CD4-positive, alpha-beta T cell (primary cell): ENCODE measurements around the gene CLSTN2. TPM values are rescaled to one million over a fixed set of nuclear protein-coding genes. Genes with fewer than 3 reads are reported as not detected.

Experiments used
- ATAC-seq: fragments of 200-7000 bp; cut with Tn5 transposase; one replicate; pipeline ENCODE4 v1.10.0; 2022; ENCODE audit warnings: mild to moderate bottlenecking; ENCODE audit not compliant: poor library complexity
- CTCF ChIA-PET: fragments of 350-600 bp; sonication (Branson Sonifier 250); formaldehyde crosslinking; loops from one replicate; lab custom pipeline; 2021; ENCODE audit warnings: antibody characterized with exemption, inconsistent platforms; lab: Charles Lee
- POLR2A ChIA-PET: fragments of 350-600 bp; sonication (Branson Sonifier 250); formaldehyde crosslinking; loops from one replicate; lab custom pipeline; 2021; ENCODE audit warnings: antibody characterized with exemption, inconsistent platforms; lab: Charles Lee
- DNase-seq, 14 experiments: peaks; one replicate each; pipeline ENCODE4 v3.0.0-alpha.2; 2013 to 2020; ENCODE audit warnings: mixed read lengths in 2 of 14
- H3K27ac ChIP-seq, 2 donors: one replicate each; pipeline versions ENCODE4 v1.5.1 to v1.7.0; 2013; ENCODE audit warnings: low read length in 2 of 2, low read depth in 1 of 2, mild to moderate bottlenecking in 1 of 2
- H3K27me3 ChIP-seq, 2 experiments: 1 replicate in 1 of 2; 2 replicates in 1 of 2; pipeline versions ENCODE4 v1.6.1 to v1.7.0; 2013; ENCODE audit warnings: low read length in 2 of 2, control low read depth in 1 of 2, mild to moderate bottlenecking in 1 of 2, moderate library complexity in 1 of 2; ENCODE audit not compliant: insufficient read depth in 2 of 2, control insufficient read depth in 1 of 2
- H3K36me3 ChIP-seq: one replicate; pipeline ENCODE4 v1.6.1; 2013; ENCODE audit warnings: low read length, control low read depth; ENCODE audit not compliant: insufficient read depth
- H3K4me1 ChIP-seq: one replicate; pipeline ENCODE4 v1.6.1; 2013; ENCODE audit warnings: low read length, control low read depth; ENCODE audit not compliant: insufficient read depth
- H3K4me3 ChIP-seq: one replicate; pipeline ENCODE4 v1.5.1; 2013; ENCODE audit warnings: mild to moderate bottlenecking, low read length, moderate library complexity
- H3K9me3 ChIP-seq, 2 experiments: 1 replicate in 1 of 2; 2 replicates in 1 of 2; pipeline versions ENCODE4 v1.6.1 to v1.7.0; 2013; ENCODE audit warnings: low read length in 2 of 2, mild to moderate bottlenecking in 2 of 2, control low read depth in 1 of 2, moderate library complexity in 1 of 2; ENCODE audit not compliant: control insufficient read depth in 1 of 2, insufficient read depth in 1 of 2
- H3K27ac Mint-ChIP-seq: one replicate; pipeline ENCODE4 v1.8.0; 2020; ENCODE audit warnings: mixed read lengths
- H3K27me3 Mint-ChIP-seq: one replicate; pipeline ENCODE4 v1.8.0; 2021; ENCODE audit warnings: mixed read lengths
- H3K36me3 Mint-ChIP-seq: one replicate; pipeline ENCODE4 v1.8.0; 2021; ENCODE audit warnings: low read depth, mixed read lengths
- H3K4me1 Mint-ChIP-seq: one replicate; pipeline ENCODE4 v1.8.0; 2021; ENCODE audit warnings: low read depth, mixed read lengths
- H3K4me3 Mint-ChIP-seq: one replicate; pipeline ENCODE4 v1.8.0; 2020; ENCODE audit warnings: mild to moderate bottlenecking, mixed read lengths
- H3K9me3 Mint-ChIP-seq: one replicate; pipeline ENCODE4 v1.8.0; 2020; ENCODE audit warnings: mixed read lengths
- intact Hi-C, 2 experiments: fragments of 100-400 bp; cut with DNase I in 1 of 2; cut with micrococcal nuclease in 1 of 2; formaldehyde crosslinking; loops; one replicate each; pipeline versions ENCODE4 v1.15.1 to v1.9.0; 2023 to 2025; cut with DNase I, micrococcal nuclease
- total RNA-seq, 174 experiments: library from RNA in 2 of 174; stranded (reverse) in 2 of 174; gene quantifications; one replicate each; pipeline ENCODE4 v1.2.3 and lab custom pipeline; 2021 to 2026
- TF ChIP-seq, protein P1 (sequence below): fragments of 200-600 bp; IDR thresholded peaks from one replicate; pipeline ENCODE4 v1.8.0; 2022; ENCODE audit warnings: antibody characterized with exemption, mild to moderate bottlenecking

CLSTN2 gene
- total RNA-seq, 2 experiments from 2014 or later = not detected

- no peaks in the 10 kb centered on the region for H3K4me1 Mint-ChIP-seq
- H3K27me3 ChIP-seq = no peaks in the 10 kb centered on the region
- no peak overlapping the region for H3K4me3 ChIP-seq
- H3K9me3 ChIP-seq = peaks cover 0 to 5% of the 10 kb centered on the region in 2 experiments
- H3K27me3 Mint-ChIP-seq = peaks cover 6% of the 10 kb centered on the region
- H3K4me1 ChIP-seq = no peaks in the 10 kb centered on the region
- intact Hi-C loops = no loop called here
- H3K9me3 Mint-ChIP-seq = no peaks in the 10 kb centered on the region
- H3K27ac ChIP-seq = no peak overlapping the region
- H3K36me3 Mint-ChIP-seq = no peaks in the 10 kb centered on the region
- H3K36me3 ChIP-seq = no peaks in the 10 kb centered on the region
- ATAC-seq (no peak), DNase-seq (no peak)
- CTCF ChIA-PET = no interaction called here
- H3K27ac Mint-ChIP-seq = no peak overlapping the region
- POLR2A ChIA-PET = no interaction called here
- TF ChIP-seq, protein P1, sequence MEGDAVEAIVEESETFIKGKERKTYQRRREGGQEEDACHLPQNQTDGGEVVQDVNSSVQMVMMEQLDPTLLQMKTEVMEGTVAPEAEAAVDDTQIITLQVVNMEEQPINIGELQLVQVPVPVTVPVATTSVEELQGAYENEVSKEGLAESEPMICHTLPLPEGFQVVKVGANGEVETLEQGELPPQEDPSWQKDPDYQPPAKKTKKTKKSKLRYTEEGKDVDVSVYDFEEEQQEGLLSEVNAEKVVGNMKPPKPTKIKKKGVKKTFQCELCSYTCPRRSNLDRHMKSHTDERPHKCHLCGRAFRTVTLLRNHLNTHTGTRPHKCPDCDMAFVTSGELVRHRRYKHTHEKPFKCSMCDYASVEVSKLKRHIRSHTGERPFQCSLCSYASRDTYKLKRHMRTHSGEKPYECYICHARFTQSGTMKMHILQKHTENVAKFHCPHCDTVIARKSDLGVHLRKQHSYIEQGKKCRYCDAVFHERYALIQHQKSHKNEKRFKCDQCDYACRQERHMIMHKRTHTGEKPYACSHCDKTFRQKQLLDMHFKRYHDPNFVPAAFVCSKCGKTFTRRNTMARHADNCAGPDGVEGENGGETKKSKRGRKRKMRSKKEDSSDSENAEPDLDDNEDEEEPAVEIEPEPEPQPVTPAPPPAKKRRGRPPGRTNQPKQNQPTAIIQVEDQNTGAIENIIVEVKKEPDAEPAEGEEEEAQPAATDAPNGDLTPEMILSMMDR = no peak
- H3K4me3 Mint-ChIP-seq = no peak overlapping the region
Observed at GRCh38 chr3:140574375-140574774, 639.4 kb downstream of the CLSTN2 start.

- Histone ChIP-seq H3K27ac (no peak overlapping the region), H3K36me3 (no peaks in the 10 kb centered on the region), H3K4me1 (no peaks in the 10 kb centered on the region), H3K9me3 (peaks cover 0 to 5% of the 10 kb centered on the region in 2 experiments), H3K4me3 (no peak overlapping the region), H3K27me3 (no peaks in the 10 kb centered on the region)
- Mint-ChIP-seq H3K36me3 (no peaks in the 10 kb centered on the region), H3K27ac (no peak overlapping the region), H3K9me3 (no peaks in the 10 kb centered on the region), H3K4me1 (no peaks in the 10 kb centered on the region), H3K27me3 (peaks cover 14% of the 10 kb centered on the region), H3K4me3 (no peak overlapping the region)
- DNase-seq (no peak), ATAC-seq (no peak)
- TF ChIP-seq, protein P1 = no peak
- POLR2A ChIA-PET = no interaction called here
- intact Hi-C loops = no loop called here
- CTCF ChIA-PET = no interaction called here
Observed at GRCh38 chr3:140576449-140576848, 641.5 kb downstream of the CLSTN2 start.

GRCh38 chr3:140577911-140578310, 642.9 kb downstream of the CLSTN2 start:
- Histone ChIP-seq H3K36me3 (no peaks in the 10 kb centered on the region), H3K27me3 (no peaks in the 10 kb centered on the region), H3K9me3 (peaks cover 0 to 5% of the 10 kb centered on the region in 2 experiments), H3K27ac (no peak overlapping the region), H3K4me3 (no peak overlapping the region), H3K4me1 (no peaks in the 10 kb centered on the region)
- DNase-seq (no peak), ATAC-seq (no peak)
- Mint-ChIP-seq H3K9me3 (no peaks in the 10 kb centered on the region), H3K27me3 (peaks cover 14% of the 10 kb centered on the region), H3K4me3 (no peak overlapping the region), H3K4me1 (no peaks in the 10 kb centered on the region), H3K36me3 (no peaks in the 10 kb centered on the region), H3K27ac (no peak overlapping the region)
- TF ChIP-seq, protein P1 = no peak
- ChIA-PET POLR2A (no interaction called here), CTCF (no interaction called here)
- intact Hi-C loops = no loop called here
